DOHH2 (cell line): ENCODE results near the gene CALU.

Experiments used
- H3F3A ChIP-seq: fragments of 200-600 bp; sonication (generic), shearing (Covaris generic); 2 replicates; pipeline ENCODE4 v1.6.0; 2016; ENCODE audit warnings: antibody characterized with exemption, mild to moderate bottlenecking; ENCODE audit not compliant: control insufficient read depth, insufficient read depth
- H3K27ac ChIP-seq: fragments of 200-600 bp; sonication (generic); 2 replicates; pipeline ENCODE4 v1.5.1; 2014; ENCODE audit warnings: low read depth, mild to moderate bottlenecking, low read length, moderate library complexity
- H3K27me3 ChIP-seq: fragments of 200-600 bp; sonication (generic); 2 replicates; pipeline ENCODE4 v1.6.1; 2014; ENCODE audit warnings: mild to moderate bottlenecking, low read length, mixed read lengths; ENCODE audit not compliant: control insufficient read depth
- H3K36me3 ChIP-seq: fragments of 200-600 bp; sonication (generic); 2 replicates; pipeline ENCODE4 v1.6.1; 2014; ENCODE audit warnings: mild to moderate bottlenecking, low read length, moderate library complexity, mixed read lengths; ENCODE audit not compliant: control insufficient read depth
- H3K4me1 ChIP-seq: fragments of 200-600 bp; sonication (generic); 2 replicates; pipeline ENCODE4 v1.6.1; 2014; ENCODE audit warnings: mild to moderate bottlenecking, low read length, mixed read lengths; ENCODE audit not compliant: control insufficient read depth
- H3K4me2 ChIP-seq: fragments of 200-600 bp; sonication (generic); 2 replicates; pipeline ENCODE4 v1.6.0; 2014; ENCODE audit warnings: mild to moderate bottlenecking, low read length, moderate library complexity
- H3K4me3 ChIP-seq: fragments of 200-600 bp; sonication (generic); 2 replicates; pipeline ENCODE4 v1.5.1; 2014; ENCODE audit warnings: mild to moderate bottlenecking, low read length, mixed read lengths
- H3K79me2 ChIP-seq: fragments of 200-600 bp; sonication (generic); 2 replicates; pipeline ENCODE4 v1.6.1; 2014; ENCODE audit warnings: mild to moderate bottlenecking, low read length, mixed read lengths; ENCODE audit not compliant: control insufficient read depth
- H3K9me2 ChIP-seq: fragments of 200-600 bp; sonication (generic); replicated peaks from 2 replicates; pipeline ENCODE4 v1.6.1; 2014; ENCODE audit warnings: mild to moderate bottlenecking, low read length, mixed read lengths; ENCODE audit not compliant: control insufficient read depth
- H3K9me3 ChIP-seq: fragments of 200-600 bp; sonication (generic); 2 replicates; pipeline ENCODE4 v1.6.1; 2014; ENCODE audit warnings: antibody characterized with exemption, low read length, mixed read lengths; ENCODE audit not compliant: control insufficient read depth, insufficient read depth
- H4K20me1 ChIP-seq: fragments of 200-600 bp; sonication (generic); 2 replicates; pipeline ENCODE4 v1.6.0; 2014; ENCODE audit warnings: low read depth, mild to moderate bottlenecking, antibody characterized with exemption, low read length, moderate library complexity; ENCODE audit not compliant: control insufficient read depth, insufficient read depth
- EZH2phosphoT487 ChIP-seq: fragments of 200-600 bp; sonication (generic); IDR thresholded peaks from 2 replicates; pipeline ENCODE4 v1.6.1; 2017; ENCODE audit warnings: borderline replicate concordance, mild to moderate bottlenecking, antibody characterized with exemption, low read length, moderate library complexity, mixed read lengths
- TF ChIP-seq, protein P1 (sequence below): fragments of 200-600 bp; sonication (generic); IDR thresholded peaks from one replicate; pipeline ENCODE4 v1.5.1; 2014; ENCODE audit warnings: antibody characterized with exemption, mild to moderate bottlenecking, low read depth, low read length; ENCODE audit not compliant: poor library complexity, severe bottlenecking

The CALU gene

DNA sequence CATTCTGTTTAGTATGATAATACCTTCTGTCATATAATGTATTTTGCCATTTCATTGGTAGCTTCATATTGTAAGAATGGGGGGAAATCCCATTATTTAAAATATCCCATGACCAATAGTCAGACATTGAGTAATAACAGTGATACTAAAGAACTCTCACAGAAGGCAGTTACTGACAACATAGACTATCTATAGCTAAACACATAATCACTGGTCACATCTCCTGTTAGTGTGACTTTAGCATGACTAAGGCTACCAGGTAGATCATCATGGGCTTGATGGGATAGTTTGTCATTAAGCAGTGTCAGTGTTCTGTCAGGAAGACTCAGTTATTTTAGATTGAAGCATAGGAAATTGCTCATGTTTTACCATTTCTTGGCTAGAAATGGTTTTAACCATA is 20.1 kb downstream of the CALU start:
- Histone ChIP-seq H3K36me3 (peaks cover 85% of the 10 kb centered on the region), H3K4me1 (no peaks in the 10 kb centered on the region), H3K4me2 (no peak overlapping the region), H3K9me3 (no peaks in the 10 kb centered on the region), H3K79me2 (peaks cover 12% of the 10 kb centered on the region), H3F3A (0 out of 2 replicates have a peak, but pooled peaks cover 5% of the 10 kb centered on the region), H3K9me2 (no peaks in the 10 kb centered on the region), H3K4me3 (no peak overlapping the region), H3K27ac (no peak overlapping the region), H3K27me3 (no peaks in the 10 kb centered on the region), H4K20me1 (no peaks in the 10 kb centered on the region)
- no peak for TF ChIP-seq EZH2phosphoT487
- TF ChIP-seq, protein P1, sequence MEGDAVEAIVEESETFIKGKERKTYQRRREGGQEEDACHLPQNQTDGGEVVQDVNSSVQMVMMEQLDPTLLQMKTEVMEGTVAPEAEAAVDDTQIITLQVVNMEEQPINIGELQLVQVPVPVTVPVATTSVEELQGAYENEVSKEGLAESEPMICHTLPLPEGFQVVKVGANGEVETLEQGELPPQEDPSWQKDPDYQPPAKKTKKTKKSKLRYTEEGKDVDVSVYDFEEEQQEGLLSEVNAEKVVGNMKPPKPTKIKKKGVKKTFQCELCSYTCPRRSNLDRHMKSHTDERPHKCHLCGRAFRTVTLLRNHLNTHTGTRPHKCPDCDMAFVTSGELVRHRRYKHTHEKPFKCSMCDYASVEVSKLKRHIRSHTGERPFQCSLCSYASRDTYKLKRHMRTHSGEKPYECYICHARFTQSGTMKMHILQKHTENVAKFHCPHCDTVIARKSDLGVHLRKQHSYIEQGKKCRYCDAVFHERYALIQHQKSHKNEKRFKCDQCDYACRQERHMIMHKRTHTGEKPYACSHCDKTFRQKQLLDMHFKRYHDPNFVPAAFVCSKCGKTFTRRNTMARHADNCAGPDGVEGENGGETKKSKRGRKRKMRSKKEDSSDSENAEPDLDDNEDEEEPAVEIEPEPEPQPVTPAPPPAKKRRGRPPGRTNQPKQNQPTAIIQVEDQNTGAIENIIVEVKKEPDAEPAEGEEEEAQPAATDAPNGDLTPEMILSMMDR = no peak

DNA sequence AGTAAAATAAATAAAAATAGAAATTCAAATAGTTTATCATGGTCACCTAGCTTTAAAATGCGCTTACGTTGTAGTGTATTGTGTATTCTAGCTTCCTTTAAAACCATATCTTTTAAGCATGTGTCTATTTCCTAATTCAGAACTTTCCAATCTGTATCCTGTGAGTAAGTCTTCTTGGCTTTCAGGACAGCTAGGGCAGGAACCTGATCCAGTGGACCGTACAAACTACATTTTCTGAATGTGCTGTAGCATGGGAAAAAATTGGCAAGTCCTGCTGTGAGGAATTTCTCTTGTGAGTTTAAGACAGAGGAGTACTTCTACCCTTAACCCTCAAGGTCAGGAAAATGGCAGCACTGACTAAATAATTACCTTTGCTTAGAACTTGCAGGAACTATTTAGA is 24.4 kb downstream of the CALU start:
- Histone ChIP-seq H3K36me3 (peaks cover 85% of the 10 kb centered on the region), H4K20me1 (no peaks in the 10 kb centered on the region), H3F3A (no peaks in the 10 kb centered on the region), H3K9me3 (no peaks in the 10 kb centered on the region), H3K27ac (no peak overlapping the region), H3K79me2 (no peaks in the 10 kb centered on the region), H3K27me3 (no peaks in the 10 kb centered on the region), H3K4me2 (no peak overlapping the region), H3K4me3 (no peak overlapping the region), H3K4me1 (no peaks in the 10 kb centered on the region), H3K9me2 (no peaks in the 10 kb centered on the region)
- TF ChIP-seq, protein P1 = no peak
- no peak for TF ChIP-seq EZH2phosphoT487

DNA sequence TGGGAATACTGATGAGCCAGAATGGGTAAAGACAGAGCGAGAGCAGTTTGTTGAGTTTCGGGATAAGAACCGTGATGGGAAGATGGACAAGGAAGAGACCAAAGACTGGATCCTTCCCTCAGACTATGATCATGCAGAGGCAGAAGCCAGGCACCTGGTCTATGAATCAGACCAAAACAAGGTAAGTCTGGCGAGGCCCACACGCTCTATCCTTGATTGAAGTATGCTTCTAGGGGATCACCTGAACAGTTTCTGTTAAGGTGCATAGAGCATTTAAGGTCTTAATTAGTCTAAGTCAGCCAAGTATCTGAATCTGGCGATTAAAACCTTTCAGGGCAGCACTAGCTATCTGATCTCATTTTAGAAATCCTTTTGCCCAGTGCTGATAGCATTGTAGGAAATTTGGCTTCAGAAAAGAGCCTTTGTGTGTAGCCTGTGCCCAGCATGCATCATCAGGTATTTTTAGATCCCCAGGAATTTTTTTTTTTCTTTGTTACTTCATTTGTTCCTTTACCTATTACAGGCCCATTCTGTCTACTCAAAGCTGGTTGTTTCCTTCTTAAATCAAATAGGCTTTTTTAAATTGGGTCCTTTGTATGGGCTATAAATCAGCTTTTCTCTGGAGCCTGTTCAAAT is 28.4 kb downstream of the CALU start:
- H3K9me3 ChIP-seq = no peaks in the 10 kb centered on the region
- H3K27ac ChIP-seq = no peak overlapping the region
- H3K4me2 ChIP-seq = no peak overlapping the region
- no peaks in the 10 kb centered on the region for H4K20me1 ChIP-seq
- no peak overlapping the region for H3K4me3 ChIP-seq
- no peak for TF ChIP-seq EZH2phosphoT487
- TF ChIP-seq, protein P1 = no peak
- H3K4me1 ChIP-seq = no peaks in the 10 kb centered on the region
- H3F3A ChIP-seq = 0 out of 2 replicates have a peak, but pooled peaks cover 5% of the 10 kb centered on the region
- no peaks in the 10 kb centered on the region for H3K9me2 ChIP-seq
- H3K27me3 ChIP-seq = no peaks in the 10 kb centered on the region
- peaks cover 90% of the 10 kb centered on the region for H3K36me3 ChIP-seq
- H3K79me2 ChIP-seq = no peaks in the 10 kb centered on the region
